Effector memory CD8-positive, alpha-beta T cell (primary cell): ENCODE results near the gene BTN2A1.
A peak's percentile ranks its signal among the peaks of the same experiment; 100 is the strongest.
"Not testable (repeated sequence)": the region's sequence is repeated elsewhere in the genome, so short reads cannot be mapped to it uniquely, and the experiment has no call there.

Experiments used
- ATAC-seq: fragments of 150-1000 bp; cut with Tn5 transposase; replicated peaks from 2 replicates; pipeline ENCODE4 v1.10.0; 2021; ENCODE audit warnings: mild to moderate bottlenecking, moderate library complexity
- DNase-seq, 3 experiments: peaks; one replicate each; pipeline ENCODE4 v3.0.0; 2021
- H3K27ac Mint-ChIP-seq, 2 donors: one replicate each; pipeline ENCODE4 v1.8.0; 2022; ENCODE audit warnings: mild to moderate bottlenecking in 2 of 2, mixed read lengths in 2 of 2, moderate library complexity in 2 of 2
- H3K27me3 Mint-ChIP-seq, 2 donors: one replicate each; pipeline ENCODE4 v1.8.0; 2022; ENCODE audit warnings: mixed read lengths in 2 of 2
- H3K36me3 Mint-ChIP-seq: one replicate; pipeline ENCODE4 v1.8.0; 2022; ENCODE audit warnings: mild to moderate bottlenecking, moderate library complexity, mixed read lengths; ENCODE audit not compliant: insufficient read depth
- H3K4me1 Mint-ChIP-seq, 2 donors: one replicate each; pipeline ENCODE4 v1.8.0; 2022; ENCODE audit warnings: low read depth in 2 of 2, mixed read lengths in 2 of 2
- H3K4me3 Mint-ChIP-seq, 2 donors: one replicate each; pipeline ENCODE4 v1.8.0; 2022; ENCODE audit warnings: mild to moderate bottlenecking in 2 of 2, mixed read lengths in 2 of 2, moderate library complexity in 2 of 2
- H3K9me3 Mint-ChIP-seq, 2 donors: one replicate each; pipeline ENCODE4 v1.8.0; 2022; ENCODE audit warnings: mixed read lengths in 2 of 2

The BTN2A1 gene

DNA sequence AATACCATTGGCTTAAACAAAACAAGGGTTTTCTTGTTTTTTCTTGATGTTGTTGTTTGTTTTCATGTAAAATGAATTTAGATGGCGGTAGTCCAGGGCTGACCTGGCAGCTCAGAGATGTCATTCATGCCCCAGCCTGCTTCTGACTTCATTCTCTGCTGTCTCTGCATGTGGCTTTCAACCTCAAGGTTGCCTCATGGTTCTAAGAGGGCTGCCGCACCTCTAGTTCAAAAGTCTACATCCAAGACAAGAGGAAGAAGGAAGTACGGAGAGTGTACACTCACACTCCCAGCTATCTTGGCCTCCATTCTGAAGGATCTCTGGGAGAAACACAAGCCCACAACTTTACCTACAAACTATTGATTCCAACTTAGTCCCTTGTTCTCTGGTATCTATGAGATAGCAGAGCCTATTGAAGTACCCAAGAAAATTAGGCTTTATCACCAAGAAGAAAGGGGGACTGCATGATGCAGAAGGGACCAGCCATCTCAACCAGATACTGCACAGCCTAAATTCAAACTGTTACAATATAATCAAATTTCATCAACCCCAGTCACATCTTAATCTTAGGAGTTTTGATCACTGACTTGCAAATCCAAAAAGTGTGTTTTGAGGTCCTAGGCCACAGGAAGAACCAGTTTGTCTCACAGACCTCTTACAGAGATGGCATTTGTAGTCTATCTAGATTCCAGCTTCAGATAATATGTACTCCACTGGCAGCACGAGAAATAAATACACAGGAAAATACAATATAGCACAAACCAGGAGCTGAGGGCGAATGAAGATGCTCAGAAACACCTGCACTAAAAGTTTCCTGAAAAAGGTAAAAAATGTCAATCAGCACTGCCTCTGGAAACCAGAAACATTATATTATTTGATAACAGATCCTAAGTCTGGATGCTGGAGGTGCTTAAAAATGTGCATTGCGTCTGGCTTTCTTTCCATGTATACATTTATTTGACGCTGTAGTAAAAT, 18.3 kb upstream of the BTN2A1 start:
- H3K4me1 Mint-ChIP-seq = peaks cover 23 to 50% of the 10 kb centered on the region in 2 donors
- peak overlapping the region; percentile 87 to 100 for H3K4me3 Mint-ChIP-seq
- peaks cover 0 to 4% of the 10 kb centered on the region in 2 donors for H3K9me3 Mint-ChIP-seq
- ATAC-seq (no peak), DNase-seq (peak in 2 of 3 experiments; percentile 5 to 11)
- peak overlapping the region; percentile 99 to 100 for H3K27ac Mint-ChIP-seq
- peaks cover 23% of the 10 kb centered on the region for H3K36me3 Mint-ChIP-seq
- H3K27me3 Mint-ChIP-seq = no peaks in the 10 kb centered on the region

DNA sequence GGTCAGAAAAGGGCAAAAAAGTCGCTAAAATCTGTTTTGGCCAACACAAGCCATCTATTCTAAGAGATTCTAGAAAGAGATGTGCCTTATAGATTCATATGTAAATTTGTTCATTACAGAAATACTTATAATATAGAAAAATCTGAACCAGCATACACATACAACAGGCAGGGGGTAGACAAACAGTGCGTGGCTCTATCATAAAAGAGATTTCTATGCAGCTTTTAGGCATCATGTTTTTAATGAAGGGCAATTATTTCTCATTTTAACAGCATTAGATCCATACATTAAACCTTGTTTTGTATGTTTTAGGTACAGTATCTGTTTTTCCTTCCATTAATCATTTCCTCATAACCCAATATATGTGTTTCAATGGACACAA, 16.8 kb upstream of the BTN2A1 start:
- Mint-ChIP-seq H3K4me1 (peaks cover 38 to 65% of the 10 kb centered on the region in 2 donors), H3K27ac (peak overlapping the region; percentile 99 to 100), H3K9me3 (no peaks in the 10 kb centered on the region), H3K27me3 (no peaks in the 10 kb centered on the region), H3K4me3 (peak overlapping the region; percentile 87 to 100), H3K36me3 (peaks cover 33% of the 10 kb centered on the region)
- DNase-seq = no peak
- no peak for ATAC-seq

DNA sequence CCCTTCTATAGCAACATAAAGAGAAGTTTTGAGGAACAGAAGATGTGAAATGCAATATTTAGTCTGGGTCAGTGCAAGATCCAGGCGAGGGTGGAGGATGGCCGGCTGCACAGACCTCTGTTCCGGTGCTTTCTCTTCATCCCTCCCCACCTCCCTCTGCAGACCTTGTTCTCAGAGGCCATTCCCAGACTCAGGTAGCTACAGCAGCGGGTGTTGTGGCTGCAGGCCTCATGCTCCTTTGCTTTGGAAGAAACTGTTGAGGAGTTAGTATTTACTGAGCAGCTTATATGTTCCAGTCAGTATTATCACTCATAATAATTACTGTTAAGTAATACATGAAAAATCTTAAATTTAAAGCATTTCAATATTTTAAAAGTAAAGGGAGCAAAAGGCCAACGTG, 15.8 kb upstream of the BTN2A1 start:
- peaks cover 47 to 67% of the 10 kb centered on the region in 2 donors for H3K4me1 Mint-ChIP-seq
- H3K27me3 Mint-ChIP-seq = no peaks in the 10 kb centered on the region
- H3K27ac Mint-ChIP-seq = peak overlapping the region; percentile 99 to 100
- no peaks in the 10 kb centered on the region for H3K9me3 Mint-ChIP-seq
- ATAC-seq (no peak), DNase-seq (no peak)
- peak overlapping the region; percentile 87 to 100 for H3K4me3 Mint-ChIP-seq
- peaks cover 43% of the 10 kb centered on the region for H3K36me3 Mint-ChIP-seq

DNA sequence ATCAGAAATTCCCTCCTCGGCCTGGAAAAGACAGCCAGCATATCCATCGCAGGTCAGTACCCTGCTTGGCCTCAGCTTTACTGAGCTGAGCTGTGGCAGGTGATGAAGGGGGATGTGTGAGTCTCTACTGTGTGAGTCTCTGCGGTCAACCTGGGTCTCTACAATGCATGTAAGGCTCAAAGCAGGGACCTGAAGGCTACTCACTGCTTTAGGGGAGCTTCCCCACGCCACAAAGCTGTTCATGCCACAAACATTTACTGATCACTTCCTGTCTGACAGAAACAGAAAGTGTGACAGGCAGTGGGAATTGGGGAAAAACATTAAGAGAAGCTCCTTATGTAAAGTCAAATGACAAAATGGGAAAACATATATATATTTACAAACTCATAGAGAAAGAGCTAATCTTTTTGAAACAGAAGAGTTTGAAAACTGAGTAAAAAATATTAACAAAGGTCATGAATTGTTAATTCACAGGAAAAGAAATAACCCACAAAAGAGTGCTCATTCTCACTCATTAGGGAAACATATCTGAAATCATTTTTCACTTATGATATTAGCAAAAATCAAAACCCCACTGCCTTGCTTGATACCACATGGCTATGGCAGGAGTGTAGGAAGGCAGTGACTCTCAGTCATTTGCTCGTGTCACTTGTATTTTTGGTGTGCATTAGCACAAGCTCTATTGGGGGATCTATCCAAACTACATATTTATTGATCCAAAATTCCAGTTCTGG, 11.7 kb upstream of the BTN2A1 start:
- H3K27ac Mint-ChIP-seq = peak overlapping the region; percentile 76 to 90
- ATAC-seq (peak; percentile 92), DNase-seq (peak; percentile 18 to 22 (median 20))
- H3K4me3 Mint-ChIP-seq = peak overlapping the region; percentile 47 to 70
- H3K4me1 Mint-ChIP-seq = peaks cover 46 to 55% of the 10 kb centered on the region in 2 donors
- peaks cover 56% of the 10 kb centered on the region for H3K36me3 Mint-ChIP-seq
- no peaks in the 10 kb centered on the region for H3K9me3 Mint-ChIP-seq
- H3K27me3 Mint-ChIP-seq = no peaks in the 10 kb centered on the region

DNA sequence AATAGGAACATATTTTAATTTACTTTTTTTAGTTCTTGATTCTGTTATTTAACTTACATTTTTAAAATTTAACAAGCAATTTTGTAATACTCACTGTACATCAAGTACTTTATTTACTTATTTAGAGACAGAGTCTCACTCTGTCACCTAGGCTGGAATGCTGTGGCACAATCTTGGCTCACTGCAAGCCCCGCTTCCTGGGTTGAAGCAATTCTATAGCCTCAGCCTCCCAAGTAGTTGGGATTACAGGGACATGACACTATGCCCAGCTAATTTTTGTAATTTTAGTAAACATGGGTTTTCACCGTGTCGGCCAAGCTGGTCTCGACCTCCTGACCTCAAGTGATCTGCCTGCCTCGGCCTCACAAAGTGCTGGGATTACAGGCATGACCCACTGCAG, 10.5 kb upstream of the BTN2A1 start:
- Mint-ChIP-seq H3K27me3 (no peaks in the 10 kb centered on the region), H3K36me3 (peaks cover 56% of the 10 kb centered on the region), H3K4me3 (no peak overlapping the region), H3K9me3 (no peaks in the 10 kb centered on the region), H3K4me1 (peaks cover 45 to 55% of the 10 kb centered on the region in 2 donors), H3K27ac (peak overlapping the region; percentile 76 to 90)
- ATAC-seq (no peak), DNase-seq (no peak)

DNA sequence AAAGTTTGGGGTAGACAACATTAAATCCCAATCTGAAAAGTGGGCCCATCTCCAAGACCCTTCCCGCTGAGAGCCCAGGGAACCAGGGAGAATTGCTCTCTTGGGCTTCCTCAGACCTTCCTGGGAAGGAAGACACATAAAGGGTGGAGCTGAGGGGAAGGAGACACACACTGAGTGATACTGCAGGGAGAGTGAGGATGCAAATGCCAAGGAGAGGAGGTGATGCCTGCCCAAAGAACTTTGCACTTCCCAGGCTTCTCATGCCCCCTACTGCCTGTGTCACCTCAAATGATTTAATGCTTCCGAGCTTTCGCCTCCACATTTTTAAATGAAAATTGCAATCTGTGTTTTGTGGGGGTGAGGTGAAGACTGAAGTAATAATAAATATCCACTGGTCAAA, 7.5 kb upstream of the BTN2A1 start:
- Mint-ChIP-seq H3K27ac (peak overlapping the region; percentile 60 to 75), H3K36me3 (peaks cover 44% of the 10 kb centered on the region), H3K9me3 (no peaks in the 10 kb centered on the region), H3K4me1 (peaks cover 21 to 30% of the 10 kb centered on the region in 2 donors), H3K27me3 (no peaks in the 10 kb centered on the region), H3K4me3 (no peak overlapping the region)
- no peak for DNase-seq
- ATAC-seq = no peak

DNA sequence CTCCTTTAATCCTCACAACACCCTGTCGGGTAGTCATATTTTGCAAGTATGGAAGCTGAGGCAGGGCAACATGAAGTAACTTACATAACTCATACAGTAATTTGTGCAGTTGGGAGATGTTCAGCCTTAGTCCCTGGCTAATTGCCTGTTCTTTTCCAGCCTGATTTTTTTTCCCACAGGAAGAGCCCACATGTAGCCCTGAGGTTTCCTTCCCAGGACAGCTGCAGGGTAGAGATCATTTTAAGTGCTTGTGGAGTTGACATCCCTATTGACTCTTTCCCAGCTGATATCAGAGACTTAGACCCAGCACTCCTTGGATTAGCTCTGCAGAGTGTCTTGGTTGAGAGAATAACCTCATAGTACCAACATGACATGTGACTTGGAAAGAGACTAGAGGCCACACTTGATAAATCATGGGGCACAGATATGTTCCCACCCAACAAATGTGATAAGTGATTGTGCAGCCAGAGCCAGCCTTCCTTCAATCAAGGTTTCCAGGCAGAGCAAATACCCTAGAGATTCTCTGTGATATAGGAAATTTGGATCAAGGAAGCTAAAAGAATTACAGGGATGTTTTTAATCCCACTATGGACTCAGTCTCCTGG, 5.0 kb upstream of the BTN2A1 start:
- ATAC-seq (no peak), DNase-seq (no peak)
- peaks cover 15 to 34% of the 10 kb centered on the region in 2 donors for H3K4me1 Mint-ChIP-seq
- H3K4me3 Mint-ChIP-seq = no peak overlapping the region
- peaks cover 27% of the 10 kb centered on the region for H3K36me3 Mint-ChIP-seq
- no peaks in the 10 kb centered on the region for H3K9me3 Mint-ChIP-seq
- H3K27me3 Mint-ChIP-seq = no peaks in the 10 kb centered on the region
- peak overlapping the region; percentile 41 to 76 for H3K27ac Mint-ChIP-seq

DNA sequence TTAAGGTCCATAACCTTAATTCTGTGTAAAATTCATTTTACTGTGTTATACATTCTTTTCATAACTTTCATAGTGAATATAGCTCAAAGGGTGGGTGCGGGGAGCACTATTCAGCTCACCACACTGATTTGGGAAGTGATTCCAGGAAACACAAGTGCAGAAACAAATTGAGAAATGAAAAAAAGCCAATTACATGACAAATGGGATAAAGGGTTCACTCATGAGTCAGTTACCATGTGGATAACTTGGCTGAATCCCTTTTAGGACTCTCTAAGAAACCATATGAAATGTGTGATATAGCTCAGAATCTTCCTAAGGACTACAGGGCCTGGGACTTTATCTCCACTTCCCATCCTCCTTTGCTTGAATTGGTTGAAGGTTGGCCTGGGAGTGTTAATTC, 3.1 kb upstream of the BTN2A1 start:
- Mint-ChIP-seq H3K9me3 (no peaks in the 10 kb centered on the region), H3K4me1 (peaks cover 27 to 43% of the 10 kb centered on the region in 2 donors), H3K4me3 (no peak overlapping the region), H3K27me3 (no peaks in the 10 kb centered on the region), H3K36me3 (peaks cover 22% of the 10 kb centered on the region), H3K27ac (peak overlapping the region; percentile 77 to 84)
- no peak for DNase-seq
- no peak for ATAC-seq

DNA sequence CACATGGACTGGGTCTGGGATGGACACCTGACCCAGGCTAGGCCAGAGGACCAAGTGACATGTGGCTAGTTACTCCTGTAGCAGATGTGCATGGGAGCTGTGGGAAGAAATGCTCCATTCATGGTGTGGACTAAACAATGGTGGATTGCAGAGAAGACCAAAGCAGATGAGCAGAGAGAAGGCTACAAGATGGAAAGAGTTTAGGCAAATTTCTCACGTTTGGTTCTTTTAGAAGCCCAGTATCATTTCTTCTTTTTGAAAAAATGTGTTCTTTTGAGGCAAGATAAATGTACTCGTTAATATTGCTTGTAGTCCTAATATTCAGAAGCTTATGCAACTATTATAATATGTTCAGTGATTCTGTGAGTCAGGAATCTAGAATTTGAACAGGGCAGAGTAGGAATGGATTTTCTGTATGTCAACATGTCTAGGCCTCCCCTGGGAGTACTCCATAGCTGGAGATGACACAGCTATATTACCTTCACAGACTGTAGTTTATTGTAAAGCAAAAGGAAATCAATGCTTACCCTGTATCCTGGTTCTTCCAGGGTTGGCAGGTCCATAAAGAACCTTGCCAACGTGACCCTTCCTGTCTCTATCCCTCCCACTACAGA, 2.3 kb upstream of the BTN2A1 start:
- no peaks in the 10 kb centered on the region for H3K27me3 Mint-ChIP-seq
- H3K9me3 Mint-ChIP-seq = no peaks in the 10 kb centered on the region
- peak overlapping the region; percentile 70 to 98 for H3K27ac Mint-ChIP-seq
- no peak for DNase-seq
- H3K4me1 Mint-ChIP-seq = peaks cover 32 to 50% of the 10 kb centered on the region in 2 donors
- H3K36me3 Mint-ChIP-seq = peaks cover 21% of the 10 kb centered on the region
- no peak for ATAC-seq
- H3K4me3 Mint-ChIP-seq = no peak overlapping the region

DNA sequence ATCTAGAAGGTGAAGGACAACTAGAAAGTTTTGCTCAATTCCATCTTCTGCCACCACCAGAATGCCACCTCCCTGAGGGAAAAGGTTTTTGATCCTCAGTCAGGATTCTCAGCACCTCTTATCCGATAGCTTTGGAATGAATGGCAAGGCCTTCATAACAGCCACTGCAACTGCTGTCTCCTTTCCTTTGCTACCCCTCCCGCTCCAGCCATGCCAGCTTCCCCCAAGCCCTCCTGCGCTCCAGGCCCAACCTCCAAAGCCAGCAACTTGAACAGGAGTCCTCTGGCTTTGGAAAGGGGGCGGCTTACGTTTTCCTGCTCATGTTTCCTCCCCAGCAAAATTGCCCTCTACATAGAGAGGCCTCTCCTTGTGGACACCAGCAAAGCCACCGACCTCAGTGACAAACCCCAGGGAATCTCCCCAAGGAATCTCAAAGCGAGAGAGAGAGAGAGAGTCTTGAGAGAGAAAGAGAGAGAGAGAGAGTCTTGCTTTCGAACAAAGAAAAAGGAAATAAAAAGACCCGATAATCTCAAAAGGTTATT, 420 bp upstream of the BTN2A1 start:
- Mint-ChIP-seq H3K27ac (peak overlapping the region; percentile 98 to 99), H3K4me3 (peak overlapping the region; percentile 98), H3K4me1 (peaks cover 42 to 58% of the 10 kb centered on the region in 2 donors), H3K9me3 (no peaks in the 10 kb centered on the region), H3K27me3 (no peaks in the 10 kb centered on the region), H3K36me3 (peaks cover 35% of the 10 kb centered on the region)
- ATAC-seq = peak; percentile 24
- no peak for DNase-seq

DNA sequence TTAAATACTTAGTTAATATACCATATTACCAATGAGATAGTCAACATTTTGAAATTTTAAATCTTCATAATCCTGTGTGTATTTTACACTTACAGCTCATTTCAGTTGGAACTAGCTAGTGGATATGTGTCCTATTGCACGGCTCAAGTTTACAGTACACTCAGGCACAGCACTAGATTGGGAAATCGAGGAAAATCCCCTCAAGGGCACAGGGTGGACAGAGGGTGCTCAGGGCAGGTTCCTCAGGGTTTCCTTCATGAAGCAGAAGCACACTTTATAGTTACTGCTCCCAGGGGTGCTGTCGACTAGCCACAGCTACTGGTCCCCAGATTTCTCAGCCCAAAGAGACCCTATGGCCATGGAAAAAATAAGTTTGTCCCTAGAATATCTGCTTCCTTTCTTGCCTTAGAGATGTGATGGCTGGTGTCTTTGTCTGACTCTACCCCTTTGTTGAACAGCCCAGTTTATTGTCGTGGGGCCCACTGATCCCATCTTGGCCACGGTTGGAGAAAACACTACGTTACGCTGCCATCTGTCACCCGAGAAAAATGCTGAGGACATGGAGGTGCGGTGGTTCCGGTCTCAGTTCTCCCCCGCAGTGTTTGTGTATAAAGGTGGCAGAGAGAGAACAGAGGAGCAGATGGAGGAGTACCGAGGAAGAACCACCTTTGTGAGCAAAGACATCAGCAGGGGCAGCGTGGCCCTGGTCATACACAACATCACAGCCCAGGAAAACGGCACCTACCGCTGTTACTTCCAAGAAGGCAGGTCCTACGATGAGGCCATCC, 1.5 kb downstream of the BTN2A1 start:
- peak overlapping the region; percentile 98 for H3K4me3 Mint-ChIP-seq
- DNase-seq (no peak), ATAC-seq (no peak)
- H3K27ac Mint-ChIP-seq = peak overlapping the region; percentile 78 to 99
- H3K4me1 Mint-ChIP-seq = peaks cover 56 to 73% of the 10 kb centered on the region in 2 donors
- no peaks in the 10 kb centered on the region for H3K27me3 Mint-ChIP-seq
- H3K36me3 Mint-ChIP-seq = peaks cover 53% of the 10 kb centered on the region
- no peaks in the 10 kb centered on the region for H3K9me3 Mint-ChIP-seq

DNA sequence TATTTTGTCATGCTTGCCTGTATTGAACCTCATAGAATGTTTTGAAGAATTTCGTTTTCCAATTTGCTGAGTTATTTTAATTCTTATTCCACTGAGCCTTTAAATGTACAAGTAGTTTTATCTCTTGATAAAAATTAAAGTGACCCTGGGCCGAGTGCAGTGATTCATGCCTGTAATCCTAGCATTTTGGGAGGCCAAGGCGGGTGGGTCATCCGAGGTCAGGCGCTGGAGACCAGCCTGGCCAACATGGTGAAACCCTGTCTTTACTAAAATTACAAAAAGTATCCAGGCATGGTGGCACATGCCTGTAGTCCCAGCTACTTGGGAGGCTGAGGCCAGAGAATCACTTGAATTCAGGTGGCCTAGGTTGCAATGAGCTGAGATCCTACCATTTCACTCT, 3.6 kb downstream of the BTN2A1 start:
- H3K27ac Mint-ChIP-seq = peak overlapping the region; percentile 55 to 73
- H3K4me1 Mint-ChIP-seq = peaks cover 60 to 76% of the 10 kb centered on the region in 2 donors
- H3K27me3 Mint-ChIP-seq, H3K9me3 Mint-ChIP-seq, DNase-seq, ATAC-seq: not testable (repeated sequence)
- peaks cover 72% of the 10 kb centered on the region for H3K36me3 Mint-ChIP-seq
- H3K4me3 Mint-ChIP-seq = peak overlapping the region; percentile 98
